Muscle layer of colon (tissue), 2 donors: ENCODE results near the gene ABCC8.

Source experiments
- H3K27ac ChIP-seq: one replicate; pipeline ENCODE4 v1.7.0; 2013; ENCODE audit warnings: low read depth, mild to moderate bottlenecking, low read length, moderate library complexity
- H3K27me3 ChIP-seq, 2 donors: one replicate each; pipeline ENCODE4 v1.7.0; 2013; ENCODE audit warnings: low read length in 2 of 2, mild to moderate bottlenecking in 2 of 2; ENCODE audit not compliant: insufficient read depth in 2 of 2, control insufficient read depth in 1 of 2
- H3K36me3 ChIP-seq: one replicate; pipeline ENCODE4 v1.7.0; 2013; ENCODE audit warnings: mild to moderate bottlenecking, low read length; ENCODE audit not compliant: insufficient read depth
- H3K4me1 ChIP-seq: one replicate; pipeline ENCODE4 v1.7.0; 2013; ENCODE audit warnings: mild to moderate bottlenecking, low read length; ENCODE audit not compliant: insufficient read depth
- H3K4me3 ChIP-seq, 2 donors: one replicate each; pipeline ENCODE4 v1.7.0; 2013; ENCODE audit warnings: low read length in 2 of 2, low read depth in 1 of 2, mild to moderate bottlenecking in 1 of 2, moderate library complexity in 1 of 2
- H3K9ac ChIP-seq: one replicate; pipeline ENCODE4 v1.7.0; 2013; ENCODE audit warnings: low read length
- H3K9me3 ChIP-seq: one replicate; pipeline ENCODE4 v1.7.0; 2013; ENCODE audit warnings: mild to moderate bottlenecking, low read length
- donor health status: abdominal sarcoma.
- donor health status: Adenocarcinoma of cecum.

The ABCC8 gene

GRCh38 chr11:17504330-17505107, 27.9 kb upstream of the ABCC8 start:
- H3K9ac ChIP-seq, result no peak overlapping the region
- no peak overlapping the region for H3K4me3 ChIP-seq
- H3K27me3 ChIP-seq, result no peaks in the 10 kb centered on the region
- H3K27ac ChIP-seq, result no peak overlapping the region
- H3K9me3 ChIP-seq, result no peaks in the 10 kb centered on the region
- peaks cover 17% of the 10 kb centered on the region for H3K4me1 ChIP-seq
- H3K36me3 ChIP-seq, result no peaks in the 10 kb centered on the region

- H3K4me3 ChIP-seq, result no peak overlapping the region
- H3K9ac ChIP-seq, result no peak overlapping the region
- H3K27me3 ChIP-seq, result no peaks in the 10 kb centered on the region
- H3K4me1 ChIP-seq, result peaks cover 6% of the 10 kb centered on the region
- no peak overlapping the region for H3K27ac ChIP-seq
- H3K9me3 ChIP-seq, result no peaks in the 10 kb centered on the region
- H3K36me3 ChIP-seq, result no peaks in the 10 kb centered on the region
These were observed 26.0 kb upstream of the ABCC8 start for GRCh38 chr11:17502630-17503029.

- no peak overlapping the region for H3K27ac ChIP-seq
- H3K36me3 ChIP-seq, result no peaks in the 10 kb centered on the region
- H3K9ac ChIP-seq, result no peak overlapping the region
These were observed 24.0 kb upstream of the ABCC8 start for GRCh38 chr11:17500673-17501072.

GRCh38 chr11:17498475-17498874, 21.8 kb upstream of the ABCC8 start:
- H3K27ac ChIP-seq, result no peak overlapping the region
- H3K27me3 ChIP-seq, result no peaks in the 10 kb centered on the region
- H3K4me1 ChIP-seq, result no peaks in the 10 kb centered on the region
- no peak overlapping the region for H3K4me3 ChIP-seq
- no peaks in the 10 kb centered on the region for H3K9me3 ChIP-seq
- H3K9ac ChIP-seq, result no peak overlapping the region
- H3K36me3 ChIP-seq, result no peaks in the 10 kb centered on the region

More at GRCh38 chr11:17500673-17501072, 24.0 kb upstream of the ABCC8 start:
- H3K4me1 ChIP-seq, result peaks cover 6% of the 10 kb centered on the region
- H3K27me3 ChIP-seq, result no peaks in the 10 kb centered on the region
- no peak overlapping the region for H3K4me3 ChIP-seq
- H3K9me3 ChIP-seq, result no peaks in the 10 kb centered on the region

- no peaks in the 10 kb centered on the region for H3K9me3 ChIP-seq
- no peaks in the 10 kb centered on the region for H3K4me1 ChIP-seq
- H3K27me3 ChIP-seq, result no peaks in the 10 kb centered on the region
- H3K27ac ChIP-seq, result no peak overlapping the region
- no peaks in the 10 kb centered on the region for H3K36me3 ChIP-seq
- H3K9ac ChIP-seq, result no peak overlapping the region
- no peak overlapping the region for H3K4me3 ChIP-seq
These were observed 21.4 kb upstream of the ABCC8 start for GRCh38 chr11:17498058-17498457.

- Histone ChIP-seq H3K4me3 (no peak overlapping the region), H3K4me1 (no peaks in the 10 kb centered on the region), H3K36me3 (no peaks in the 10 kb centered on the region), H3K9ac (no peak overlapping the region), H3K27ac (no peak overlapping the region), H3K9me3 (no peaks in the 10 kb centered on the region), H3K27me3 (no peaks in the 10 kb centered on the region)
These were observed 19.8 kb upstream of the ABCC8 start for GRCh38 chr11:17496406-17496805.

- Histone ChIP-seq H3K9me3 (no peaks in the 10 kb centered on the region), H3K4me3 (no peak overlapping the region), H3K4me1 (no peaks in the 10 kb centered on the region), H3K9ac (no peak overlapping the region), H3K27me3 (no peaks in the 10 kb centered on the region), H3K36me3 (no peaks in the 10 kb centered on the region), H3K27ac (no peak overlapping the region)
These were observed 17.4 kb upstream of the ABCC8 start for GRCh38 chr11:17494019-17494418.

- Histone ChIP-seq H3K27me3 (no peaks in the 10 kb centered on the region), H3K27ac (no peak overlapping the region), H3K36me3 (no peaks in the 10 kb centered on the region), H3K4me3 (no peak overlapping the region), H3K4me1 (no peaks in the 10 kb centered on the region), H3K9ac (no peak overlapping the region), H3K9me3 (no peaks in the 10 kb centered on the region)
These were observed 14.3 kb upstream of the ABCC8 start for GRCh38 chr11:17490938-17491337.

- Histone ChIP-seq H3K27me3 (no peaks in the 10 kb centered on the region), H3K27ac (no peak overlapping the region), H3K36me3 (no peaks in the 10 kb centered on the region), H3K9ac (no peak overlapping the region), H3K4me1 (no peaks in the 10 kb centered on the region), H3K4me3 (no peak overlapping the region), H3K9me3 (no peaks in the 10 kb centered on the region)
These were observed 13.6 kb upstream of the ABCC8 start for GRCh38 chr11:17490232-17490631.

GRCh38 chr11:17489751-17490150, 13.1 kb upstream of the ABCC8 start:
- no peak overlapping the region for H3K4me3 ChIP-seq
- H3K27me3 ChIP-seq, result no peaks in the 10 kb centered on the region
- no peaks in the 10 kb centered on the region for H3K36me3 ChIP-seq
- H3K27ac ChIP-seq, result no peak overlapping the region
- no peaks in the 10 kb centered on the region for H3K4me1 ChIP-seq
- H3K9ac ChIP-seq, result no peak overlapping the region
- H3K9me3 ChIP-seq, result no peaks in the 10 kb centered on the region

- Histone ChIP-seq H3K4me3 (no peak overlapping the region), H3K4me1 (no peaks in the 10 kb centered on the region), H3K36me3 (no peaks in the 10 kb centered on the region), H3K9ac (no peak overlapping the region), H3K9me3 (no peaks in the 10 kb centered on the region), H3K27ac (no peak overlapping the region), H3K27me3 (no peaks in the 10 kb centered on the region)
These were observed 11.9 kb upstream of the ABCC8 start for GRCh38 chr11:17488563-17488962.

- H3K9ac ChIP-seq, result no peak overlapping the region
- H3K4me3 ChIP-seq, result no peak overlapping the region
- H3K4me1 ChIP-seq, result no peaks in the 10 kb centered on the region
- H3K27me3 ChIP-seq, result no peaks in the 10 kb centered on the region
- no peaks in the 10 kb centered on the region for H3K9me3 ChIP-seq
- H3K36me3 ChIP-seq, result no peaks in the 10 kb centered on the region
- H3K27ac ChIP-seq, result no peak overlapping the region
These were observed 10.0 kb upstream of the ABCC8 start for GRCh38 chr11:17486646-17487045.
